CD4-positive, alpha-beta memory T cell (primary cell): ENCODE data around the gene PCSK9. TPM values are rescaled to one million over a fixed set of nuclear protein-coding genes. Genes with fewer than 3 reads are reported as not detected.

Experiments
- CTCF ChIA-PET: fragments of 350-600 bp; sonication (Branson Sonifier 250); formaldehyde crosslinking; loops from one replicate; lab custom pipeline; 2021; ENCODE audit warnings: inconsistent platforms; ENCODE audit not compliant: partially characterized antibody; lab: Charles Lee
- POLR2A ChIA-PET: fragments of 350-600 bp; sonication (Branson Sonifier 250); formaldehyde crosslinking; loops from one replicate; lab custom pipeline; 2021; ENCODE audit not compliant: partially characterized antibody; lab: Charles Lee
- DNase-seq, 5 donors: peaks; one replicate each; pipeline versions ENCODE4 v3.0.0 to v3.0.0-alpha.2; 2020 to 2022; ENCODE audit warnings: mixed read lengths in 1 of 5
- H3K27ac ChIP-seq: one replicate; pipeline ENCODE4 v1.7.0; 2013; ENCODE audit warnings: low read depth, low read length
- H3K27me3 ChIP-seq: 2 replicates; pipeline ENCODE4 v1.7.0; 2013; ENCODE audit warnings: mild to moderate bottlenecking, low read length, moderate library complexity; ENCODE audit not compliant: insufficient read depth
- H3K36me3 ChIP-seq: 2 replicates; pipeline ENCODE4 v1.7.0; 2013; ENCODE audit warnings: mild to moderate bottlenecking, low read length, moderate library complexity; ENCODE audit not compliant: insufficient read depth
- H3K4me1 ChIP-seq: 2 replicates; pipeline ENCODE4 v1.7.0; 2013; ENCODE audit warnings: mild to moderate bottlenecking, low read length, moderate library complexity; ENCODE audit not compliant: insufficient read depth
- H3K4me3 ChIP-seq, 2 donors: one replicate each; pipeline ENCODE4 v1.7.0; 2013; ENCODE audit warnings: low read length in 2 of 2, mild to moderate bottlenecking in 1 of 2
- H3K9me3 ChIP-seq, 2 donors: one replicate each; pipeline ENCODE4 v1.7.0; 2013; ENCODE audit warnings: low read length in 2 of 2, control low read depth in 1 of 2; ENCODE audit not compliant: control insufficient read depth in 1 of 2
- H3K27ac Mint-ChIP-seq, 7 donors: one replicate each; pipeline ENCODE4 v1.8.0; 2020 to 2021; ENCODE audit warnings: mixed read lengths in 7 of 7, mild to moderate bottlenecking in 6 of 7, inconsistent platforms in 3 of 7, moderate library complexity in 3 of 7
- H3K27me3 Mint-ChIP-seq, 2 donors: one replicate each; pipeline ENCODE4 v1.8.0; 2020 to 2021; ENCODE audit warnings: mixed read lengths in 2 of 2
- H3K36me3 Mint-ChIP-seq, 2 donors: one replicate each; pipeline ENCODE4 v1.8.0; 2020 to 2021; ENCODE audit warnings: mixed read lengths in 2 of 2, inconsistent platforms in 1 of 2, mild to moderate bottlenecking in 1 of 2
- H3K4me1 Mint-ChIP-seq, 4 donors: one replicate each; pipeline ENCODE4 v1.8.0; 2020 to 2021; ENCODE audit warnings: mixed read lengths in 4 of 4, mild to moderate bottlenecking in 1 of 4
- H3K4me3 Mint-ChIP-seq, 8 donors: one replicate each; pipeline ENCODE4 v1.8.0; 2020 to 2021; ENCODE audit warnings: mixed read lengths in 8 of 8, mild to moderate bottlenecking in 7 of 8, moderate library complexity in 6 of 8, inconsistent platforms in 3 of 8
- H3K9me3 Mint-ChIP-seq, 8 donors: one replicate each; pipeline ENCODE4 v1.8.0; 2020 to 2021; ENCODE audit warnings: mixed read lengths in 8 of 8, mild to moderate bottlenecking in 5 of 8, inconsistent platforms in 3 of 8, moderate library complexity in 1 of 8
- intact Hi-C: fragments of 100-400 bp; cut with micrococcal nuclease; formaldehyde crosslinking; loops from one replicate; pipeline ENCODE4 v1.15.1; 2023
- polyA plus RNA-seq, 2 donors: library from polyadenylated mRNA; unstranded; fragments of 300-500 nt; fragmentation: Illumina TruSeq; gene quantifications; one replicate each; pipeline ENCODE4 v1.2.3, GENCODE V29; 2021
- total RNA-seq, 2 experiments: library from RNA; stranded (reverse); gene quantifications; one replicate each; pipeline ENCODE4 v1.2.3, GENCODE V29; 2021

PCSK9 gene
- total and polyA plus RNA-seq, 4 experiments from 2014 or later = not detected

DNA sequence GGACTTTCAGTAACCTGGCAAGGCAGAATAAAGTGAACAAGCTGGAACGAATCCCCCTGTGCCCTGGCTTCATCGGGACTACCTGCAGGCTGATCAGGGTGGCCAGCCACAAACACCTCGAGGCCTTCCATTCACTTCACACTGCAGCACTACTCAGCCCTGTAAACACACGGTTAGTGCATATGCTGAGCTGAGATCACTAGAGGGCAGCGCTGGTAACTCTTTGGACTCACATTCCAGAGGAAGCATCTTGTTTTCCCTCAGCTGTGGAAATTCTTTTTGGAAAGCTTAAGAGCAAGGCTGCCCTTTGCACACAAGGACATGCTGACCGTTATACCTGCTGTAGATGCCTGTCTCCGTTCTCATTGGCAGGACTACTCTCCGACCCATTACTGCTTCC, 32.1 kb downstream of the PCSK9 start:
- peaks cover 82% of the 10 kb centered on the region for H3K36me3 ChIP-seq
- Mint-ChIP-seq H3K4me1 (peaks cover 0 to 4% (median 0%) of the 10 kb centered on the region in 4 donors), H3K4me3 (no peak overlapping the region), H3K9me3 (no peaks in the 10 kb centered on the region), H3K27me3 (no peaks in the 10 kb centered on the region), H3K36me3 (peaks cover 84 to 93% of the 10 kb centered on the region in 2 donors), H3K27ac (peak overlapping the region in 1 of 7 donors; percentile 24)
- ChIA-PET CTCF (no interaction called here), POLR2A (no interaction called here)
- no peaks in the 10 kb centered on the region for H3K27me3 ChIP-seq
- no peaks in the 10 kb centered on the region for H3K9me3 ChIP-seq
- H3K4me1 ChIP-seq = no peaks in the 10 kb centered on the region
- no peak overlapping the region for H3K4me3 ChIP-seq
- no peak for DNase-seq
- intact Hi-C loops = no loop called here
- H3K27ac ChIP-seq = no peak overlapping the region

GRCh38 chr1:55073187-55073916, 34.0 kb downstream of the PCSK9 start:
- DNase-seq = no peak

GRCh38 chr1:55074455-55074854, 35.1 kb downstream of the PCSK9 start:
- Mint-ChIP-seq H3K9me3 (no peaks in the 10 kb centered on the region), H3K4me3 (no peak overlapping the region), H3K27ac (no peak overlapping the region), H3K36me3 (peaks cover 77 to 90% of the 10 kb centered on the region in 2 donors), H3K4me1 (peaks cover 0 to 2% (median 0%) of the 10 kb centered on the region in 4 donors), H3K27me3 (no peaks in the 10 kb centered on the region)
- CTCF ChIA-PET = no interaction called here
- H3K4me1 ChIP-seq = no peaks in the 10 kb centered on the region
- no peaks in the 10 kb centered on the region for H3K9me3 ChIP-seq
- H3K36me3 ChIP-seq = peaks cover 92% of the 10 kb centered on the region
- POLR2A ChIA-PET = no interaction called here
- no peak for DNase-seq
- no peaks in the 10 kb centered on the region for H3K27me3 ChIP-seq
- no peak overlapping the region for H3K27ac ChIP-seq
- intact Hi-C loops = no loop called here
- H3K4me3 ChIP-seq = no peak overlapping the region

More at GRCh38 chr1:55073187-55073916, 34.0 kb downstream of the PCSK9 start:
- Histone ChIP-seq H3K9me3 (no peaks in the 10 kb centered on the region), H3K27me3 (no peaks in the 10 kb centered on the region), H3K4me1 (no peaks in the 10 kb centered on the region), H3K27ac (no peak overlapping the region), H3K36me3 (peaks cover 91% of the 10 kb centered on the region), H3K4me3 (no peak overlapping the region)
- H3K27ac Mint-ChIP-seq = peak overlapping the region in 5 of 7 donors; percentile 8 to 76 (median 58)
- peaks cover 80 to 90% of the 10 kb centered on the region in 2 donors for H3K36me3 Mint-ChIP-seq
- H3K4me3 Mint-ChIP-seq = no peak overlapping the region
- CTCF ChIA-PET = no interaction called here
- H3K4me1 Mint-ChIP-seq = peaks cover 0 to 2% (median 0%) of the 10 kb centered on the region in 4 donors
- intact Hi-C loops = no loop called here
- H3K27me3 Mint-ChIP-seq = no peaks in the 10 kb centered on the region
- POLR2A ChIA-PET = interaction anchor here (0.7 kb wide), 1 partner anchor 31 kb away, joined by 4 read pairs; no protein-coding TSS in a partner anchor
- no peaks in the 10 kb centered on the region for H3K9me3 Mint-ChIP-seq

DNA sequence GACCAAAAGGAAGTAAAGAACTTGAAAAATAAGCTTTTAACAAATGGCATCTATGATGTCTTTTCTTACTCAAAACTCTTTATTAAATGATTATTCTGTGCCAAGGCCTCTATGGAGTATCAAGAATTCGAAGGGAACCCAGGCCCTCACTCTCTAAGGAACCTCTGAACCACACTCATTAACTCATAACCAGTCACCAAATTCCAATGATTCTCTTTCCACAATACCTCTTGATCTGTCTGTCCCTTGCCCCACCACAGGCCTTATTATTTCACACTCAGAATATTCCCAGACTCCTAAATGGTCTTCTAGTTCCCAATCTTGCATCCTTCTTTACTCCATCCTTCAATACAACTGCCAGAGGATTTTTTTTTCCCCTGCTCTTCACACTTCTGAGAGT, 37.0 kb downstream of the PCSK9 start:
- no peak overlapping the region for H3K27ac ChIP-seq
- H3K4me1 Mint-ChIP-seq = peaks cover 0 to 2% (median 0%) of the 10 kb centered on the region in 4 donors
- CTCF ChIA-PET = no interaction called here
- DNase-seq = no peak
- intact Hi-C loops = no loop called here
- H3K4me1 ChIP-seq = no peaks in the 10 kb centered on the region
- H3K27me3 ChIP-seq = no peaks in the 10 kb centered on the region
- no peaks in the 10 kb centered on the region for H3K9me3 Mint-ChIP-seq
- POLR2A ChIA-PET = no interaction called here
- peaks cover 71 to 91% of the 10 kb centered on the region in 2 donors for H3K36me3 Mint-ChIP-seq
- H3K27me3 Mint-ChIP-seq = no peaks in the 10 kb centered on the region
- H3K27ac Mint-ChIP-seq = peak overlapping the region in 4 of 7 donors; percentile 0 to 66 (median 26)
- no peaks in the 10 kb centered on the region for H3K9me3 ChIP-seq
- no peak overlapping the region for H3K4me3 ChIP-seq
- H3K4me3 Mint-ChIP-seq = no peak overlapping the region
- peaks cover 95% of the 10 kb centered on the region for H3K36me3 ChIP-seq

GRCh38 chr1:55078470-55078869, 39.1 kb downstream of the PCSK9 start:
- Histone ChIP-seq H3K27ac (no peak overlapping the region), H3K9me3 (no peaks in the 10 kb centered on the region), H3K36me3 (peaks cover 93% of the 10 kb centered on the region), H3K4me3 (no peak overlapping the region), H3K4me1 (no peaks in the 10 kb centered on the region), H3K27me3 (no peaks in the 10 kb centered on the region)
- Mint-ChIP-seq H3K27me3 (no peaks in the 10 kb centered on the region), H3K27ac (peak overlapping the region in 2 of 7 donors; percentile 35 to 47), H3K4me3 (no peak overlapping the region), H3K9me3 (no peaks in the 10 kb centered on the region), H3K36me3 (peaks cover 70 to 90% of the 10 kb centered on the region in 2 donors), H3K4me1 (peaks cover 0 to 2% (median 0%) of the 10 kb centered on the region in 4 donors)
- POLR2A ChIA-PET = no interaction called here
- no peak for DNase-seq
- CTCF ChIA-PET = no interaction called here
- intact Hi-C loops = no loop called here

DNA sequence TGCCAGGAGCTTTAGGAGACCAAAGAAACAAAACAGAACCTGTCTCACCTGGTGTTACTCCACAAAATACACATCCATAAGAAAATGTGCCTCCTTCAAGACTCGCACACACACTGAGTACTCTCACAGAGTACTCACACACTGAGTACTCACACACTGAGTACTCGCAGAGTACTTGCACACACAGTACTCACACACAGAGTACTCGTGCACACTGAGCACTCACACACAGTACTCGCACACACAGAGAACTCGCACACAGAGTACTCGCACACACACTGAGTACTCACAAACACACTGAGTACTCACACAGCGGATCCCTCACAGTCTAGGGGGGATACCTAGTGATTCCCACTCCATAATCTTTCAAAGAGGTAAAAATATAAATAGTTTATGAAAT, 40.3 kb downstream of the PCSK9 start:
- ChIA-PET CTCF (no interaction called here), POLR2A (no interaction called here)
- peaks cover 94% of the 10 kb centered on the region for H3K36me3 ChIP-seq
- no peaks in the 10 kb centered on the region for H3K9me3 ChIP-seq
- intact Hi-C loops = no loop called here
- no peak for DNase-seq
- Mint-ChIP-seq H3K4me3 (no peak overlapping the region), H3K27ac (peak overlapping the region in 2 of 7 donors; percentile 36 to 69), H3K9me3 (no peaks in the 10 kb centered on the region), H3K4me1 (peaks cover 0 to 2% (median 0%) of the 10 kb centered on the region in 4 donors), H3K36me3 (peaks cover 75 to 93% of the 10 kb centered on the region in 2 donors), H3K27me3 (no peaks in the 10 kb centered on the region)
- no peaks in the 10 kb centered on the region for H3K4me1 ChIP-seq
- no peak overlapping the region for H3K27ac ChIP-seq
- H3K27me3 ChIP-seq = no peaks in the 10 kb centered on the region
- no peak overlapping the region for H3K4me3 ChIP-seq

- H3K4me1 Mint-ChIP-seq = no peaks in the 10 kb centered on the region
- intact Hi-C loops = no loop called here
- ChIA-PET POLR2A (no interaction called here), CTCF (no interaction called here)
- no peak overlapping the region for H3K27ac ChIP-seq
- no peaks in the 10 kb centered on the region for H3K9me3 Mint-ChIP-seq
- peaks cover 93% of the 10 kb centered on the region for H3K36me3 ChIP-seq
- H3K27ac Mint-ChIP-seq = peak overlapping the region in 1 of 7 donors; percentile 20
- DNase-seq = no peak
- H3K27me3 Mint-ChIP-seq = no peaks in the 10 kb centered on the region
- no peak overlapping the region for H3K4me3 Mint-ChIP-seq
- H3K4me1 ChIP-seq = no peaks in the 10 kb centered on the region
- H3K9me3 ChIP-seq = no peaks in the 10 kb centered on the region
- no peak overlapping the region for H3K4me3 ChIP-seq
- no peaks in the 10 kb centered on the region for H3K27me3 ChIP-seq
- peaks cover 76 to 93% of the 10 kb centered on the region in 2 donors for H3K36me3 Mint-ChIP-seq
These were observed 42.0 kb downstream of the PCSK9 start for GRCh38 chr1:55081188-55081904.
